GM13977 (cell line): ENCODE measurements around the gene GALM.

Source experiments
- DNase-seq: peaks from one replicate; pipeline ENCODE4 v3.0.0; 2012; ENCODE audit warnings: low spot score
- CTCF ChIP-seq: IDR thresholded peaks from 2 replicates; pipeline ENCODE4 v1.5.1; 2012; ENCODE audit warnings: mild to moderate bottlenecking, control low read depth; ENCODE audit not compliant: insufficient read depth; ENCODE audit errors: extremely low read depth, missing control alignments
- in situ Hi-C: fragments of 300-500 bp; cut with MboI; formaldehyde crosslinking; loops from one replicate; pipeline ENCODE4 v1.12.0; 2022; ENCODE audit warnings: low sequenced_read_pairs, low pct_unique_long_range_greater_than_20kb, mixed read lengths, inconsistent platforms; ENCODE audit not compliant: unreplicated experiment

Gene GALM

DNA sequence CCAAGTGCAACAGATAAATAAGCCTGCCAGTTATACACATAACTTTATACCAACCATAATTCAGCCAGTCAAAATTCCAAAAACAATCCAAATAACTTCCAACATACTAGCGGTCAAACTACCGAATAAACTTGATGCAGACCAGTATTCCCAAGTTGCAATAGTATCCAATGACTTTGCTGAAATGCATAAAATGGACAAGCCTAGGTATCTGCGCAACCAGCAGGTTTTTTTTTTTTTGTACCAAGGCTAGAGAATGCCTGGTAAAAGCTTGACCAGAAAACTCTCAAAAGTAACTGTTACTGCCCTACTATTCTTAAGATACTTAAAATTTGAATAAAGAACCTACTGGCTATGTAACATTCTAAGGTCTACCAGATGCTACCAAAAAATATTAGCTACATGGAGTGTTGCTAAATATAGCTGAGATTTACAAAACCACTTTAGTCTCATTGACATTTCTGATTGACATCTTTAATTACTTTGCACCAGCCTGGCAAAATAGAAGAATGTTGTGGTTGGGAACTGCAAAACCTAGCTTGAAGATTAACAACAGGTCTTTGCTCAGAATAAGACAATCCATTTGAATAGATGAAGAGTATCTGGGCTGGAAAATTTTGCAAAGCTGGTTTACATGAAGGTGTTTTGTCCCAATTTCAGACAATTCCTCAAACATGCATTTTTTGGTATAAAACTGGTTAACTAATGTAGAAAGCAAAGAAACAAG lies 77.9 kb downstream of the GALM start:
- no peak for TF ChIP-seq CTCF
- in situ Hi-C loops = loop anchor here (25.0 kb wide), 1 partner anchor 432 kb away; no protein-coding TSS in a partner anchor
- DNase-seq = no peak

GRCh38 chr2:38744399-38744780 lies 78.5 kb downstream of the GALM start:
- TF ChIP-seq CTCF = no peak
- no peak for DNase-seq
- in situ Hi-C loops = loop anchor here (25.0 kb wide), 1 partner anchor 432 kb away; no protein-coding TSS in a partner anchor

- no peak for TF ChIP-seq CTCF
- in situ Hi-C loops = loop anchor here (25.0 kb wide), 1 partner anchor 433 kb away; no protein-coding TSS in a partner anchor
- no peak for DNase-seq
Measured at GRCh38 chr2:38745267-38745666, 79.4 kb downstream of the GALM start.

GRCh38 chr2:38747007-38747424 lies 81.1 kb downstream of the GALM start:
- no peak for DNase-seq
- no peak for TF ChIP-seq CTCF
- in situ Hi-C loops = loop anchor here (25.0 kb wide), 1 partner anchor 435 kb away; no protein-coding TSS in a partner anchor

DNA sequence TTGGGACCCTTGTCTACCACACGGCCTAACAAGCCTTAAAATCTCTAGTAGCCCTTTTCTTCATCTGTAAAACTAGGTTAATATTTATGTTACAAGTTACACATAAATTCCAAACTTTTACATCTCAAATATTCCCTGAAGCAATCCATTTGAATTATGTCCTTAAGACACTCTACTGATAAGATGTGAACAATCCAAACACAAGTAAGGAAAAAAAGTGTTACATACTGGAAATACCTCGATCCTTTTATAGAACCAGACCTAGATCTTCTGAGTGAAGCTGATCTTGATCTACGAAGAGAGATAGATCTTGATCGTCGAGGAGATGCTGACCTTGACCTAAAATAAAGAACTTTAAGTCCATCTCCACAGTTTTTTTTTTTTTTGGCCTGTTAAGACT lies 81.9 kb downstream of the GALM start:
- TF ChIP-seq CTCF = no peak
- DNase-seq = no peak
- in situ Hi-C loops = loop anchor here (25.0 kb wide), 1 partner anchor 436 kb away; no protein-coding TSS in a partner anchor

- in situ Hi-C loops = loop anchor here (25.0 kb wide), 1 partner anchor 436 kb away; no protein-coding TSS in a partner anchor
- TF ChIP-seq CTCF = no peak
- DNase-seq = no peak
Measured at GRCh38 chr2:38748391-38748790, 82.5 kb downstream of the GALM start.
